DND-41 (cell line): Measurements from ENCODE around the gene PACSIN1.
A peak's percentile ranks its signal among the peaks of the same experiment; 100 is the strongest.

ENCODE experiments used
- ATAC-seq: fragments of 200-7000 bp; cut with Tn5 transposase; 3 replicates; pipeline ENCODE4 v1.9.1; 2021; ENCODE audit warnings: low read depth; ENCODE audit not compliant: insufficient read depth
- DNase-seq: peaks from one replicate; pipeline ENCODE4 v3.0.0-alpha.2; 2020
- H2AFZ ChIP-seq: 2 replicates; pipeline ENCODE4 v1.6.0; 2012; ENCODE audit warnings: low read depth, low read length
- H3K27ac ChIP-seq: 2 replicates; pipeline ENCODE4 v1.5.1; 2012; ENCODE audit warnings: low read length, inconsistent platforms
- H3K27me3 ChIP-seq: fragments of 200-600 bp; sonication (generic); 2 replicates; pipeline ENCODE4 v1.6.0; 2012; ENCODE audit warnings: low read length, mild to moderate bottlenecking, inconsistent platforms; ENCODE audit not compliant: insufficient read depth, poor library complexity
- H3K36me3 ChIP-seq: 2 replicates; pipeline ENCODE4 v1.5.1; 2012; ENCODE audit warnings: low read length, inconsistent platforms; ENCODE audit not compliant: insufficient read depth
- H3K4me1 ChIP-seq: 2 replicates; pipeline ENCODE4 v1.5.1; 2012; ENCODE audit warnings: mild to moderate bottlenecking, low read length; ENCODE audit not compliant: insufficient read depth
- H3K4me2 ChIP-seq: 2 replicates; pipeline ENCODE4 v1.6.0; 2012; ENCODE audit warnings: mild to moderate bottlenecking, moderate library complexity, low read length, inconsistent platforms; ENCODE audit not compliant: insufficient read depth
- H3K4me3 ChIP-seq, 2 experiments: fragments of 200-600 bp in 1 of 2; shearing (Covaris generic) in 1 of 2; 2 replicates each; pipeline ENCODE4 v1.5.1; 2012 to 2016; ENCODE audit warnings: inconsistent platforms in 2 of 2, low read length in 2 of 2, mild to moderate bottlenecking in 2 of 2, low read depth in 1 of 2, moderate library complexity in 1 of 2
- H3K79me2 ChIP-seq: 2 replicates; pipeline ENCODE4 v1.6.0; 2012; ENCODE audit warnings: low read length, inconsistent platforms; ENCODE audit not compliant: insufficient read depth
- H3K9ac ChIP-seq: 2 replicates; pipeline ENCODE4 v1.6.0; 2012; ENCODE audit warnings: low read depth, mild to moderate bottlenecking, inconsistent platforms, low read length, moderate library complexity
- H3K9me3 ChIP-seq: 2 replicates; pipeline ENCODE4 v1.5.1; 2012; ENCODE audit warnings: low read length, moderate library complexity, mild to moderate bottlenecking, inconsistent platforms; ENCODE audit not compliant: insufficient read depth, severe bottlenecking
- H4K20me1 ChIP-seq: 2 replicates; pipeline ENCODE4 v1.6.0; 2012; ENCODE audit warnings: low read length; ENCODE audit not compliant: insufficient read depth
- EZH2 ChIP-seq: IDR thresholded peaks from 3 replicates; pipeline ENCODE4 v1.6.1; 2012; ENCODE audit warnings: borderline replicate concordance, low read depth, mild to moderate bottlenecking, moderate library complexity, low read length, inconsistent platforms; ENCODE audit not compliant: severe bottlenecking
- TF ChIP-seq, protein P1 (sequence below): IDR thresholded peaks from 2 replicates; pipeline ENCODE4 v1.5.1; 2012; ENCODE audit warnings: borderline replicate concordance, low read length, moderate library complexity, mild to moderate bottlenecking; ENCODE audit not compliant: poor library complexity, severe bottlenecking; ENCODE audit errors: extremely low read depth

Gene PACSIN1

DNA sequence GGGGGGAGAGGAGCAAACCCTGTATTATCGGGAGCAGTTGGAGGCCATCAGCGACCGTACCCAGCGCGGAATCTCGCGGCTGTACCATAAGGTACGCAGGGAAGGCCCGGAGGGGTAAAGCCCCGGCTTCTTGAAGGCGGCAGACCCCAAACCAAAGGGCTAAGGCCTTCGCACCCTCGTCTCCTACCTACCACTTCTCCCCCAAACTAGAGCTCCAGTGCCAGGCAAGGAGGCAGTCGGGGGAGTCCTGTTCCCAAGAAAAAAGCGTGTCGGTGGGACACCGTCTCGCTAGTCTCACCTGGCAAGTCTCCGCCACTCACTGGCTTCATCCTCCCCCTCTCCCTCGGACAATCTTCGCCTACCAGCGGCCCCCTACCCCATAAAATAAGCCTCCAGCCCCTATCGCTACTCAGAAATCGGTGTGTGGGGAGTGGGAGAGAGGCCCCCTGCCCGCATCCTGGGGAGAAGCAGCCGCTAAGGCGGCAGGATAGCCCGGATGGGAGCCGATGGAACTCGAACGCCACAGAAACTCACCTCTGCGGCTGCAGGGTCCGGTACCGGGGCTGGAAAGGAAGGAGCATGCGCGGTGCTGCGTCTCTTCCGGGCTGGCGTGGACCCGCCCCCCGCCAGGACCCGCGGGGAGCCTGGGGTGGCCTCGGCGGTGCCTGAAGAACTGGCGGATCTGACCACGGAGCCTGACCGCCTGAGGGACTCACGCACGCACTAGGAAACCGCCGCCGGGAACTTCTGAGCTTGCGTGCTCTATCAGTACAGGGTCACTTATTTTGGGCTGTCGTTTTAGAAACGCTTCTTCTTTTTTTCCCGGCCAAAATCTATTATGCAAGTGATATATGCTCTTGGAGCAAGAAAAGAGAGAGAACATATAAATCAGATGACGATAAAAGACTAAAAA, 40.1 kb upstream of the PACSIN1 start, which contains the start of gene RPS10:
Gene RPS10 (minus strand): TSS at position 572 of the 913 bp plus-strand sequence. CDS start 848 bp downstream, outside the sequence.
- Histone ChIP-seq H3K4me3 (peak within 1 kb of the TSS; percentile 74 to 84), H3K4me2 (peak within 1 kb of the TSS; percentile 83), H3K79me2 (peaks cover 47% of the 10 kb centered on the region), H3K9me3 (no peaks in the 10 kb centered on the region), H3K27ac (peak within 1 kb of the TSS; percentile 86), H3K4me1 (peaks cover 47% of the 10 kb centered on the region), H3K9ac (peak within 1 kb of the TSS; percentile 72), H3K27me3 (no peaks in the 10 kb centered on the region), H3K36me3 (peaks cover 48% of the 10 kb centered on the region), H4K20me1 (peaks cover 41% of the 10 kb centered on the region), H2AFZ (peak within 1 kb of the TSS; percentile 92)
- TF ChIP-seq EZH2 = no peak
- TF ChIP-seq, protein P1, sequence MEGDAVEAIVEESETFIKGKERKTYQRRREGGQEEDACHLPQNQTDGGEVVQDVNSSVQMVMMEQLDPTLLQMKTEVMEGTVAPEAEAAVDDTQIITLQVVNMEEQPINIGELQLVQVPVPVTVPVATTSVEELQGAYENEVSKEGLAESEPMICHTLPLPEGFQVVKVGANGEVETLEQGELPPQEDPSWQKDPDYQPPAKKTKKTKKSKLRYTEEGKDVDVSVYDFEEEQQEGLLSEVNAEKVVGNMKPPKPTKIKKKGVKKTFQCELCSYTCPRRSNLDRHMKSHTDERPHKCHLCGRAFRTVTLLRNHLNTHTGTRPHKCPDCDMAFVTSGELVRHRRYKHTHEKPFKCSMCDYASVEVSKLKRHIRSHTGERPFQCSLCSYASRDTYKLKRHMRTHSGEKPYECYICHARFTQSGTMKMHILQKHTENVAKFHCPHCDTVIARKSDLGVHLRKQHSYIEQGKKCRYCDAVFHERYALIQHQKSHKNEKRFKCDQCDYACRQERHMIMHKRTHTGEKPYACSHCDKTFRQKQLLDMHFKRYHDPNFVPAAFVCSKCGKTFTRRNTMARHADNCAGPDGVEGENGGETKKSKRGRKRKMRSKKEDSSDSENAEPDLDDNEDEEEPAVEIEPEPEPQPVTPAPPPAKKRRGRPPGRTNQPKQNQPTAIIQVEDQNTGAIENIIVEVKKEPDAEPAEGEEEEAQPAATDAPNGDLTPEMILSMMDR = no peak
- peak; percentile 93 for ATAC-seq
- peak; percentile 91 for DNase-seq

- Histone ChIP-seq H3K9ac (no peak overlapping the region), H3K36me3 (no peaks in the 10 kb centered on the region), H3K27me3 (no peaks in the 10 kb centered on the region), H3K27ac (no peak overlapping the region), H3K4me3 (no peak overlapping the region), H4K20me1 (no peaks in the 10 kb centered on the region), H2AFZ (no peak overlapping the region), H3K79me2 (no peaks in the 10 kb centered on the region), H3K9me3 (no peaks in the 10 kb centered on the region), H3K4me2 (no peak overlapping the region), H3K4me1 (no peaks in the 10 kb centered on the region)
- ATAC-seq = no peak
- no peak for DNase-seq
- no peak for TF ChIP-seq EZH2
- TF ChIP-seq, protein P1 = no peak
Measured at GRCh38 chr6:34435916-34436315, 30.0 kb upstream of the PACSIN1 start.

- Histone ChIP-seq H3K9ac (no peak overlapping the region), H3K27me3 (no peaks in the 10 kb centered on the region), H3K4me1 (peaks cover 4% of the 10 kb centered on the region; the same call in 1 of the 2 replicates), H3K4me3 (no peak overlapping the region), H4K20me1 (no peaks in the 10 kb centered on the region), H3K9me3 (no peaks in the 10 kb centered on the region), H3K27ac (no peak overlapping the region), H3K36me3 (no peaks in the 10 kb centered on the region), H3K79me2 (no peaks in the 10 kb centered on the region), H2AFZ (no peak overlapping the region), H3K4me2 (no peak overlapping the region)
- peak; percentile 30 for DNase-seq
- TF ChIP-seq EZH2 = no peak
- ATAC-seq = 0 out of 3 replicates have a peak, but pooled peaks have one; percentile 29
Measured at GRCh38 chr6:34436803-34437643, 28.9 kb upstream of the PACSIN1 start.
